HG02610 (cell line): ENCODE results near the gene CCNH.

Experiments used
- ATAC-seq: cut with Tn5 transposase; IDR thresholded peaks from one replicate; pipeline ENCODE4 v1.9.1; 2021; ENCODE audit warnings: mild to moderate bottlenecking, moderate library complexity; ENCODE audit not compliant: unreplicated experiment

The CCNH gene

DNA sequence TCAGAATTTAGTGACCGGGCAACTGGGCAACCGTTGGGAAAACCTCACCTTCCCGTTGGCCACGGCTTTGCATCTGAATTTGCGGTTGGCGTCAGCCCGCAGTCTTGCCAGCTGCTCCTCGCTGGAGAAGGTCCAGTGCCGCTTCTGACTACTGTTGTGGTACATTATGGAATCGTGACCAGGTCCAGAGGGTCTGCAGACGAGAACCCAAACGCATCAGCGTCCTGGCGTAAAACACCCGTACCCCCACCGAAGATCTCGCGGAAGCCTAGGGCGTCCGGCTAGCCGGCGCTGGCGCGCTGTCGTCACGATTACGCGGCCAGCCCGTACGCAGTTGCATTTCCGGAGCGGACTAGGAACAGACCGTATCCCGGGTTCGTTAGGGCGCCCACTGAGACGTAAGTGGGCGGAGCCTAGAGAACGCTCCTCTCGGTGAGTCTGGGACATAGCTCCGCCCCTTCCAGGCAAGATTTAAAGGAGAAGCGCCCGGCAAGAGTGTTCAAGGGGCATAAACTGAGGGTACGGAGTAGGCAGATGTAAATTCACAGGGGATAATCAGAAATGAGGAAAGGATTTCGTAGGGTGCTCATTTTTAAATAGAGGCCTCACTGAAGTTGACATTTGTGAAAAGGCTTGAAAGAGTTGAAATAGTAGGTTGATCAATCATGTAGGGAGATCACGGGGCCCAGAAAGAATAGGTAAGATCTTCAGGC is at the start of gene CCNH:
TSS of gene CCNH (minus strand) at position 301 of the 713 bp plus-strand sequence. CDS start at position 165, 136 bp downstream.
- ATAC-seq, result peak; percentile 99

DNA sequence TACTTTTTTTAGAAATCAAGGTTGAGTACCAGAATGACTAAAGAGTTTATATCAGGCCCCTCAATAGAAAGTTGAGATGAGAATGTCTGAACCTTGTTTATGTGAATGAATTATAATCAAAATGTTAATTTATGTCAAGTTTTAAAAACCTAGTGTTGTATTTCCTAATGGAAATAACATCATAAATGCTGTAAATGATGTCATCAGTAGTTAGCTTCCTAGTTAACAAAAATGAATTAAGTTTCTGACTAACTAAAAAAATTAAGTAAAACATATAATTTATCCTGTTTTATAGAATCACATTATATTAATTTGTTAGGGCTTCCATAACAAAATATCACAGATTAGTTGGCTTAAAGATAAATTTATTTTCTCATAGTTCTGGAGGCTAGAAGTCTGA is 45.0 kb upstream of the CCNH start:
- ATAC-seq, result no peak

DNA sequence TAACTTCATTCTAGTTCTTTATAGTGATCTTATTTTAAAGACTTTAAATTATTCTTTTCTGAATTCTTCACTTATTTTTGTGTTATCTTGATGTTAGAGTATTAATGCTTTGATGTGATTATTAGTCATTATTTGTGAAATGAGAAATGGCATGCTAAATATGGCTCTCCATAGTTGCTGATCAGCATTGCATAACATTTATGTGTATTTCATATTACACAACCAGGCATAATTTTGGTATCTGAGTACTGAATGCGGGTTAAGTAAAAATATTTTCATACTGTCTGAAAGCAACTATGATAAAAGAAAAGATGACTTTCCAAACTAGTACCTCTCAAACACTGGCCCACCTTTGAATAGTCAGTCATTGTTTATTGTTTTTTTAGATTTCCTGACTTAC is 41.1 kb upstream of the CCNH start:
- no peak for ATAC-seq

DNA sequence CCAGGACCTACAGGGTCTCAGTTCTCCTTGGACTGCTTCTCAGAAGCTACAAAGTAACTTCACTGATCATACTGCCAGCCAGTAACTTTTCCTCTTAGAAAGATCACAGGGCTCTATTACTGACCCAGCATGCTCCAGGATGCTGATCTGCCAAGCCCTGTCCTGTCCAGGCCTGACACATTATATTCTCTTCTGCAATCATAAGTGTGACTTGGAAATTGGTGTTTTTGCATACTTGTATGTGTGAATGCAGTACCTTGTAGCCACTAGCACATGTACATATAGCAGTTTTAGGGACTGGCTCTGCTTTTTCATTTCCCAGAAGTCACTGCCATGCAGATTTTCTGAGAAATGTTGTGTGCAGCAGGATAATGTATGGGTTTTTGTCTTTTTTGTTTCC is 40.1 kb upstream of the CCNH start:
- ATAC-seq, result no peak

DNA sequence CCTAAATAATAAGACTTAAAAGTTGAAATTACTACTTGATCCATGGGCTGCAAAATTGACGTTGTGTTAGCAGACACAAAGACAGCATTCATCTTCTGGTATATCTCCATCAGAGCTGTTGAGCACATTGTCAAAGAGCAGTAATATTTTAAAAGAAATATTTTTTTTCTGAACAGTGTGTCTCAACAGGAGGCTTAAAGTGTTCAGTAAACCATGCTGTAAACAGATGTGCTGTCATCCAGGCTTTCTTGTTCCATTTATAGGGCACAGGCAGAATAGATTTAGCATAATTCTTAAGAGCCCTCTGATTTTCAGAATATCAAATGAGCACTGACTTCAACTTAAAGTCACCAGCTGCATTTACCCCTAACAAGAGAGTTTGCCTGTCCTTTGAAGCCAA is 29.7 kb upstream of the CCNH start:
- ATAC-seq, result no peak

DNA sequence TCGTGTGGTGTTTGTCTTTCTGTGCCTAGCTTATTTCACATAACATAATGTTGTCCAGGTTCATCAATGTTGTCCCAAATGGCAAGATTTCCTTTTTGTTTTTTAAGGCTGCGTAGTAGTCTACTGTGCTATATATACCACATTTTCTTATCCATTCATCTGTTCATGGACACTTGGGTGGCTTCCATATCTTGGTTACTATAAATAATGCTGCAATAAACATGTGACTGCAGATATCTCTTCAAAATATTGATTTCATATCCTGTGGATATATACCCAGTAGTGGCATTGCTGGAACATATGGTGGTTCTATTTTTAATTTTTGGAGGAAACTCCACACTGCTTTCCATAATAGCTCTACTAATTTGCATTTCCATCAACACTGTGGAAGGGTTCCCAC is 25.5 kb upstream of the CCNH start:
- ATAC-seq, result no peak

DNA sequence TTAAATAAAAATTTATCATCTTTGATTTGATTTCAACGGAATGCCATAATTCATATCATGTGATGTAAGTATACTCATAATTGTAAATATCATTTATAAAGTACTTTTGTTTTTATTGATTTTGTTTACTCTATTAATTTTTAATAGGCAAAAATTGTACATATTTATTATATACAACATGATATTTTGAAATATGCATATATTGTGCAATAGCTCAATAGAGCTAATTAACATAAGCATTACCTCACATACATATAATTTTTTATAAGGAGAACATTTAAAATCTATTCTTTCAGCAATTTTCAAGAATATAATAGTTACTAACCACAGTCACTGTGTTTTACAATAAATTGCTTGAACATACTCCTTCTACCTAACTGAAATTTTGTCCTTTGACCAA is 25.0 kb upstream of the CCNH start:
- no peak for ATAC-seq

DNA sequence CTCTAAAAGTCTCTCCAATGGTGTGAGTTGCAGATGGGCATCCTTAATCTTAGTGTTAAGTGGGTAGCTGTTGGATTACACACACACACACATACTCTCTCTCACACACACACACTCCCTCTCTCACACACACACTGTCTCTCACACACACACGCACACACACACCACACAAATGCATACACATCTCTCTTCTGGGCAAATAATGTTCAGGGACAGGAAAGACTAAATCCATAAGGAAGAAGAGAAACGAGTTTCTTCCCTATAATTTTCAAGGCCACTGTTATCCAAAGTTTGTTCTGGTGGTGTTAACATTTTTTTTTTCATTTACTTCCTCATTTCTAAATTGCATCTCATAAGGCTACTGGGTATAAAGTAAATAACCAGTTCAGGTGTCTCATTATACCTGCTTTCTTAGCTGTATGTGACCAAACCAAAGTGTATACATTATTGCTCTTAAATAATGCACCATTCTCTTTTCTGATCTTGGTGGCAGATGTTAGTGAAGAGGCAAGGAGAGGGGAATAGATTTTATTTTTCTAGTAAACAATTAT is 22.5 kb upstream of the CCNH start:
- no peak for ATAC-seq

DNA sequence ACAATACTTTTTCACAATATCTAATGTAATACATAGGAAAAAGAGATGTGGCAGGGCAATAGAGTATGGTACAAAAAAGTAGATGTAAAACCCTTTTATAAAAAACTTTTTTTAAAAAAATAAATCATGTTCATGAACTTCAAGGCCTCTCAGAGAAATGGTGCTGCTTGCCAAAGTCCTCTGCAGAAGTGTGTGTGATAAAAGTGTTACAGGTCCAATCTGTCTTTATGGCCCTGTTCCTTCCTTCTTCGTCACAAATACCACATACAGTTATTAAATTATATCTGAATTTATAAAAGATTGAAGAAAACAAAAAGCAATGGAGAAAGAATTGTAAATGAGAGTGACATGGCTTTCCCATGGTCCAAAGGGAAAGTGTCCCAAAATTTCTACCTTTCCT is 21.7 kb upstream of the CCNH start:
- ATAC-seq, result no peak

DNA sequence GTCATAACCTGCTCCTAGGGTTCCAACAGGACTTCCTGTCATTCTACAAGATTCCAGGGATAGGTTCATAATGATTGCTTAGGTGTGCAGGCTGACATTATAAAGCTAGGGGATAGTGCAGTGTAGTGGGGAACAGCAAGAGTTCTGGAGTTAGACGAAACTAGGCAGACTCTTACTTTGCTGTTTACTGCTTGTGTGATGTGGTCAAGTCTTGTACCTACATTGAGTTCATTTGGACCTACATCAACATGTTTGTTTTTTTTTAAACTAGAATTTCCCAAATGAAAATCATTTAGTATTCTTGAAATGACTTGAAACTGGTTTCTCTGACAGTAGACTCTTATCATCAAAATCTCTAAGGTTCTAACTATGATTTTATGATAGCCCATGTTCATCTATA is 21.2 kb upstream of the CCNH start:
- no peak for ATAC-seq

DNA sequence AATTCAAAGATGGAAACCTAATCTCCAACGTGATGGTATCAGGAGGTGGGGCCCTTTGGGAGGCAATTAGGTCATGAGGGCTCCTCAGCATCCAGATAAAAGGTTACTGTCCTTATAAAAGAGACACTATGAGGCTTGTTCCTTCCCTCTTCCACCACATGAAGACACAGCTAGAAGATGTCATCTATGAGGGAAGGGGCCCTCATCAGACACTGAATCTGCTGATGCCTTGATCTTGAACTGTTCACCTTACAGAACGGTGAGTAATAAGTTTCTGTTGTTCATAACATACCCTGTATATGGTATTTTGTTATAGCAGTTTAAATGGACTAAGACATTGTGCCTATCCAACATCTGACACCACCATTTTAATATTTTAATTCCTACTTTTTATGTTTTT is 19.7 kb upstream of the CCNH start:
- ATAC-seq, result no peak

DNA sequence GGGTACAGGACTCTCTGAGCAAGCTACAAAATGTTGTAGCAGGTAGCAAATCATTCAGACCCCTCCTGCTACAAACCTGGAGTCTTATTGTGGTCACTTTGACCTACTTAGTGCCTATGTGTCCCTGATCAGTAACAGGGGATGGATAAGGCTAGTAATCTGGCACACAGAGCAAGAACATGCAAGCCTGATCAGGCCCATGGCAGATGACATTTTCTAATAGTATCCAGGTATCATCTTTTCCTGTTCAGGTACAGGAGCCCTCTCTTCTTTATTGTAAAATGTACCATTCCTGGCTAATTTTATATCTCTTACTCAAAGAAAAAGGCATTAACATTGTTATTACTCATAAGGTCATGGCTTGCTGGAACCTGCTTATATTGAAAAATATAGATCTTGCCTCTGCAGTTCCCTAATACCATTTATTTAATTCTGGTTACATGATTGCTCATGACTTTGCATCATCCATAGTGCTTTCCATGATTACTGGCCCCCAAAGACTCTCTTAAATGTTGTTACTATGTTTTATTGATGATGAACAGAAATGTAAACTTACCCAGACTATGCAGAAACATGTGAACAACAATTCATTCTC is 18.2 kb upstream of the CCNH start:
- no peak for ATAC-seq

DNA sequence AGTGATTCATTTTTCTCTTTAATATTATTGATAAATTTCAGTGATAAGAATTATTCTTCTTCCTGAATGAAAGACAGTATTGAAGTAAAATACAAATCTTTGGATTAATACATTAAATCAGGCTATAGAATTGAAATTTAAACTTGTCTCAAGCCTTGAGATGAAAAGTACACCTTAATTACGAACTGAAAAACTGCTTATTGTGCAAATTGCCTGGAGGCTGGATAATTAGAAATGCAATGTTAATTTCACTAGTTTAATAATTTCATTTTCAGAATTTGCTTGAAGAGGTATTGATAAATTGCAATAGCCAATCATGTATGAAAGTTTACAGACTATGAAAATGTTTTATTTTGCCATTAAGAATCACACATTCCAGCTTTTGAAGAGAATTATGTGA is 11.0 kb upstream of the CCNH start:
- ATAC-seq, result no peak

DNA sequence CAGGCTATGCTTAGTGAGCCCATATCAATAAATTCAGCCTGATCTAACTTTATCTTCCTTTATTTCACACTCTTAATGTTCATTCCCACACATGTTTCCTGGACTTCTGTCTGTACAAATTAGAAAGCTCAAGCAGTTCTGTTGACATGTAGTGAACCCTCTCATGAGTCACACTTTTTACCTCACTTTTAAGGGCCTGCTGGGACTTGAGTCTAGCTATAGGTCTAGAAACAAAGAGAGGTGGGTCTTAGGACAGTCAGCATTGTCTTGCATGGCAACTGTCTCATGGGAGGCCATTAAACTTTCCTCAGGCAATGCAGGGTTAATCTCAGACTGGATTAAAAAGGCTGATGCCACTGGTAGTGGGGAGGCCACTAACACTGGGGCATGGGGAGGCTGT is 8.6 kb upstream of the CCNH start:
- ATAC-seq, result no peak

DNA sequence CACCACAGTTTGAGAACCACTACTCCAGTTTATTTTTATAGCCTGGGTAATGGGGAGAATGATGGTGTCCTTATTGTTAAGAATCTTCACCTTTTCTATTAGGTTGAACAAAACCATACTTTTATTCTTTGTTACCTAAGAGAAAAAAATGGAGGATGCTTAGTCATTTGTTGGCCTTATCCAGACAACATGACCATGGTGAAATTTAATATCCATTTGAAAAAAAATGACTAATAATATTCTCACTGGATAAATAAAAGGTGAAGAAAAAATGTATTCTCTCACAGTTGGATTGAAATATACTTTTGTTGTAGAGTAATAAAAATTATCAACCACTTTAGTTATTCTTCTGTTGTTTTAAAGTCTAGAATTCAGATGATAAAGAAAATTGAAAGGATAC is 5.8 kb upstream of the CCNH start:
- no peak for ATAC-seq

DNA sequence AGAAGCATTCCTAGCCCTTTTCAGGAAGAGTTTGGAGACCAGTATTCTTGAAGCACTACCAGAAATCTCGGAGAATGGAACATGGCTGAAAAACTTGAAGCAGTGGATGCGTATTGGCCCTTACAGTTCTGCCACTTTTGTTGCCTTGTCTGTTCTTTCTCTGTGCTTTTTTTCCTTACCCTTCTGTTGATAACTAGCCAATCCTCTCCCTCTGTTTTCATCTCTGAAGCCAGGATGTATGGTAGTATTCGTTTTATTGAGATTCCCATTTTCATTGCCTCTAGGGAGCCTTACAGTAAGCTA is 564 bp upstream of the CCNH start:
- ATAC-seq, result no peak

DNA sequence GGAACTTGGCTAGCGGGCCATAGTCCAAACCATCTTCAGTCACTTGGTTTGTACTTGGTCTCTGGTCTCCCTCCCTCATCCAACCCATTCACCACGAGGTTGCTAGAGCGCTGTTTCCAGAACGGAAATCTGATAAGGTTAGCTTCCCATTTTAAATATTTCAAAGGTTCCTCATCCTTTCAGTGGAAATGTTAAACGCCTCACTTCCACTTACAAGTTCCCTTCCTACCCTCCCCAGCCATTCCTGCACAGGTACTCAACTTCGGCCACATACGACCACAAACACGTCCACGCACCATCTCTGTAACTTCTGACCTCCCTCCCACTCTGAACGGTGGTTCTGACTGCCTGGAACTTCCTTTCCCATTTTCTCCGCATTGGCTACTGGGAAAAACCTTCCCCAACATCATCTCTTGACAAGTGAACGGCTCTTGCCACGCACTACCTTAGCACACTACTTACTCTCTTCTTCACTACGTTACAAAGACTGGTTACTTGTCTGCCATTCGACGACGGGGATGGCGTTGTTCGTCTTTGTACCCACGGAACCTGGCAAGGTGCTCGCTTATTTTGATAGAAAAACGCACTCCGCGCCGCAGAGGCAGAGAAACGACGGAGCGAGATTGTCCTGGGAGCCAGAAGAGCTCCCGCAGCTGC is 629 bp downstream of the CCNH start:
- ATAC-seq, result peak; percentile 11

DNA sequence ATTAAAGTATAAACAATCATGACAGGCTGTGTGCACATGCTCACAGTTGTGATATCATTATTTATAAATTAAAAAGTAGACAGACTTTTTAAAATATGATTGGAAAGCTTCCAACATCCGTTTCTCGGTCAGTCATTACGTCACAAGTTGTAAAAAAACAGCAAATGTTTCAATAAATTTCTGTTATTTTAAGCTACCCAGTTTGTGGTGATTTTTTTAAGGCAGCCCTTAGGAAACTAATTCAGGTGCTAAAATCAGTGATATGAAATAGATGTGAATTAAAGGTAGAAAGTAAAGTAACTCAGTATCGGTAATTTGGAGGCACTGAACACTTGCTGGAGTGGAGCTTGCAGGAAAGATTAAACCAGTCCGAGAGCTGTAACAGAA is 1.2 kb downstream of the CCNH start:
- no peak for ATAC-seq

DNA sequence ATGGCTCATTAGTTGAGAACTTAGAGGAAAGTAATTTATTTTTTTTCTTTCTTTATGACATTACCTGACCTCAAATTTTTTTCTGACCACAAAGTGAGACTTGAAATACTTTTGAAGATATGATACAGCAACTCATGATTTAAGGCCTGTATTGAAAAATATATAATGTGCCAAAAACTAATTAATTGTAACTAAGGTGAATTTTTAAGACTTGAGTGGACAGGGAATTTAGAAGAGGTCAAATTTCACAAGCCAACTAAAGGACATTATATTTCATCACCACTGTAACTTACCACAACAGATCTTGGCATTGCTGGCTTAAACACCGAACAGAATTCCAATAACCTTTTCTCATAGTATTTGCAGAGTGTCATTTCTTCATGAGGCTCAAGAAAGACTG is 1.8 kb downstream of the CCNH start:
- ATAC-seq, result no peak

DNA sequence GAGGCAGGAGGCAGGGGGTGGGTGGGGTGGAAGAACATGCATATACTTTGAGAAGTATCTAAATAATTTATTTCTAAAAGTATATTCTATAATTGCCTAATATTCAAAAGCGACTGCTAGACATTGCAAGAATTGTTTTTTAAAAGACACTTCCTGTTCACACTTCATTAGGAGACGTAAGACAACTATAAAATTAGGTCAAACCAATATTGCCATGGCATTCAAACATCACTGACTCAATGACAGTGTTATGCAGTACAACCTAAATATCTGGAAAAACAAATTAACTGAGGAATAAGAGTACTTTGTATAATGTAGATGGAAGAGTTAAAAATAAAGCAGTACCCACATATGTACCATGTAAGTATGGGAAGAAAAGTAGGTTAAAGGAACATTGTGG is 4.5 kb downstream of the CCNH start:
- no peak for ATAC-seq

DNA sequence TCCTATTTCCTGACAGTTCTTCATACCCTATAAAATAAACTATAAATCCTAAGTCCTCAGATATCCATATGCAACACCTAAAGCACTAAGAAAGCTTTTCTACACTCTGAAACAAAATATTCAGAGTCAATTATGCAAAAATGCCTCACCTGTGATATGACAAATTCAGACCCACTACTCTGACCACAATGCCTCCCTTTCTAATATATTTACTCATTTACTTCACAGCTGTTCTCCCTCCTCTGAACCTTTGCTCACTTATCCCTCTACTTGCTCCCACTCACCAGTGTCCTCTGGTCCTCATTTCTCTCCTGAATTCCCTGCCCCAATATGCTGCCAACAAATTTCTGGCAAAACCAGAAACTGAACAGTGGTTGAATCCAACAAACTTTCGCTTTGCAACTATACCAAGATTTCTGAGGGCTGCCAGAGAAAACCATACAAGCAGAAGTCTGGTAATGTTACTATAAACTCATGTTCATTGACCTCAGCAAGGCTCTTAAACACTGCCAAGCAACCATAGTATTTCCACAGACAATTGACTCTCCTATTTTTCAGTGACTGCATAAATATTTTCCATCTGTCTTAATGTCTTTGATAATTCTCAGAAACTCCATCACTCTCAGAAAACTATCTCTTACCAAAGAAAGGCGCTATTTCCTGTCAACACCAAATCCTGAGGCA is 7.1 kb downstream of the CCNH start:
- ATAC-seq, result peak; percentile 51

DNA sequence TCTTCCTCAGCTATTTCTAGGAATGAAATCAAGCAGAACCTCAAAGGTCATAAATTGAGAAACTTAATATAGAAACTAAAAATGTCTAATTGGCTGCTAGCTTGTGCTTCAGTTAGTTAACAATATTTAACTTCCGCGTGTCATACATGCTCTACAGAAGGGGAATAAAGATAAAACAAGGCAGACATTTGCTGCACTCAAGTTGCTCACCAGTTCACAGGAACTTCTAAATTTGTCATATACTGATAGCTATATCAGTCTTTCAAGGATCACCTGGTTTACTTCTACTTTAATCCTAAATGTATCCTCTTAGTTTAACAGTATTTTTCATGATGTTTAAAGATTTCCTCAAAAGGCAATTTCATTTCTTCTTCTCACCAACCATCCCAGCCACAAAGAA is 8.4 kb downstream of the CCNH start:
- no peak for ATAC-seq
